ENCODE measurements around the gene HECTD2.

The HECTD2 gene

DNA sequence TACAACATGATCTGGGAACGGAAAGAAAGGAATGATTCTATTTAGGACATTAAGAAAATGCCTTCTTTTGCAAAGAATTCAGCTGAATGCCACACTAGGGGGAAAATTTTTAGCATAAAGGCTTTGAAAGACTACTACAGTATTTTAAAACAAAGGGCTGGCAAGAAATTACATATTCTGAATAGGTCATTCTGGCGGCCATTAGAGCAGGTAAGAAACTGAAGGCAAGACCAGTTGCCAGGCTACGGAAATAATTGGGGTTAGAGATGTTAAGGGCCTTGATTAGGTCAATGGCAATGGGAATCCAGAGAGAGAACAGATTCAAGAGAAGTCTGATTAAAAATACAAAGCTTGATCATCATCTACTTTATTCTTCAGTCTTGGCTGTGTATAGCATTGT, 3.8 kb upstream of the HECTD2 start:
- H3K27ac ChIP-seq (replicated peaks; ENCODE audit: low read length) = no peak overlapping the region
- no peak overlapping the region for H3K18ac ChIP-seq (ENCODE audit: low read length)
- no peak overlapping the region for H4K8ac ChIP-seq (ENCODE audit: low read depth, low read length)
- H2BK5ac ChIP-seq (ENCODE audit: low read length) = no peak overlapping the region
- no peak overlapping the region for H2BK12ac ChIP-seq (ENCODE audit: low read length)
- no peak overlapping the region for H3K4me3 ChIP-seq (ENCODE audit: low read length in 2 of 2)
- H3K9ac ChIP-seq (ENCODE audit: low read depth, low read length, poor library complexity) = no peak overlapping the region
- H3K79me1 ChIP-seq (ENCODE audit: low read depth, low read length) = peaks cover 3% of the 10 kb centered on the region
- H2AK5ac ChIP-seq (ENCODE audit: low read depth, low read length) = no peak overlapping the region
- peaks cover 6 to 13% of the 10 kb centered on the region in 2 donors for H3K4me1 ChIP-seq (ENCODE audit: control insufficient read depth in 2 of 2, insufficient read depth in 1 of 2, low read depth in 1 of 2, low read length in 2 of 2)
- H2AFZ ChIP-seq (ENCODE audit: low read length) = no peak overlapping the region
- no peak overlapping the region for H2BK15ac ChIP-seq (ENCODE audit: low read length)
- no peak overlapping the region for H3K4ac ChIP-seq (ENCODE audit: low read length)
- H3K14ac ChIP-seq (ENCODE audit: low read length) = no peak overlapping the region
- no peak overlapping the region for H3K4me2 ChIP-seq (ENCODE audit: insufficient read depth, low read length, poor library complexity, severe bottlenecking)
- no peaks in the 10 kb centered on the region for H3K27me3 ChIP-seq (ENCODE audit: control insufficient read depth in 3 of 3, insufficient read depth in 3 of 3, low read depth in 1 of 3, low read length in 3 of 3)
- no CpG with 5 or more reads among the region's 3 CpGs for WGBS, 2 donors (ENCODE audit: extremely low coverage in 2 of 2, insufficient read length in 2 of 2, insufficient replicate concordance in 1 of 2)
- no peak overlapping the region for H2BK120ac ChIP-seq (ENCODE audit: low read depth, low read length)
- H4K91ac ChIP-seq (ENCODE audit: low read depth, low read length, poor library complexity) = no peak overlapping the region
- no peaks in the 10 kb centered on the region for H3K36me3 ChIP-seq (replicated peaks in 1 of 2; ENCODE audit: control insufficient read depth in 2 of 2, insufficient read depth in 2 of 2, low read length in 2 of 2)
- H3K9me3 ChIP-seq (replicated peaks in 1 of 2; ENCODE audit: control insufficient read depth in 2 of 2, insufficient read depth in 1 of 2, low read depth in 1 of 2, low read length in 2 of 2) = no peaks in the 10 kb centered on the region
- DNase-seq (ENCODE audit: low spot score) = no peak
- no peak overlapping the region for H3K23ac ChIP-seq (ENCODE audit: low read depth, low read length, poor library complexity)

DNA sequence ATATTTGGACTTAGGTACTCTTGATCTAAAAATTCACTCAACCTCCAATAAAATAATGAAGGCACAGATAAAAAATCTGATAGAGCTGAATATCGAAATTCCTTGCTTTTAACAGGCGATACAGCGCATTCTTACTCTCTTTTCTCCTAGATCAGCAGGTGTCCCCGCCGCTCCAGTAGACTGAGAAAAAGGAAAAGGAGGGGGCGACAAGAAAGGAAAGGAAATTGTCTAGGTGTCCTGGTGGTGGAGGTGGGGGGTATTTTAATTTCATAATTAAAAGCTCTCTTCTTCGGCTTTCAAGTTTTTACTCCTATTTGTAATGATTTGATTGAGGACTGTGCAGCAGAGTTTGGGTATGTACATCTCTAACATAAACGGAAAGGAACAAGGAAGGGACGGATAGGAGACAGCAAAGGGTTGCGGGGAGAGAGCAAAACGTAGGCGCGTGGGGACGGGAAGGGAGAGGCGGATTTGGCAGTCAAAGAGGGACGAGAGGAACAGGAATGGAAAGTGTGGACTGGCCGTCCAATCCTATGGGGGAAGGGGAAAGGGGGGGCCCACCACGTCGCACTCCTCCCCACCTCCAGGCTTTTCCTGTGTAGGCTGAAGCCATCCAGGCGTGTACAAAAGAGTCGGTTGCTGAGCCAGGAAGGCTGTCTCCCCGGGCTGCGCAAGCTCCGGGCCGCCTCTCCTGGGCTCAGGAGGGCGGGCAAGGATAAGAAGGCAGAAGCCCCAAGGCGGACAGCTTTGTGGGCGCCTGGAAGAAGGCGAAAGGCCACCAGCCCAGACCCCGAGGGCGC, 875 bp upstream of the HECTD2 start:
- DNase-seq (ENCODE audit: low spot score) = peak; percentile 73
- Histone ChIP-seq H3K4me2 (ENCODE audit: insufficient read depth, low read length, poor library complexity, severe bottlenecking) (peak overlapping the region; percentile 75), H2AK5ac (ENCODE audit: low read depth, low read length) (peak overlapping the region; percentile 98), H4K91ac (ENCODE audit: low read depth, low read length, poor library complexity) (peak overlapping the region; percentile 93), H3K9ac (ENCODE audit: low read depth, low read length, poor library complexity) (peak overlapping the region; percentile 99), H2BK12ac (ENCODE audit: low read length) (peak overlapping the region; percentile 84), H3K4me1 (ENCODE audit: control insufficient read depth in 2 of 2, insufficient read depth in 1 of 2, low read depth in 1 of 2, low read length in 2 of 2) (peaks cover 9 to 30% of the 10 kb centered on the region in 2 donors), H3K36me3 (replicated peaks in 1 of 2; ENCODE audit: control insufficient read depth in 2 of 2, insufficient read depth in 2 of 2, low read length in 2 of 2) (no peaks in the 10 kb centered on the region), H2AFZ (ENCODE audit: low read length) (peak overlapping the region; percentile 94), H2BK120ac (ENCODE audit: low read depth, low read length) (peak overlapping the region; percentile 96), H3K14ac (ENCODE audit: low read length) (peak overlapping the region; percentile 99), H2BK15ac (ENCODE audit: low read length) (peak overlapping the region; percentile 88), H3K9me3 (replicated peaks in 1 of 2; ENCODE audit: control insufficient read depth in 2 of 2, insufficient read depth in 1 of 2, low read depth in 1 of 2, low read length in 2 of 2) (no peaks in the 10 kb centered on the region), H3K27me3 (ENCODE audit: control insufficient read depth in 3 of 3, insufficient read depth in 3 of 3, low read depth in 1 of 3, low read length in 3 of 3) (no peaks in the 10 kb centered on the region), H3K23ac (ENCODE audit: low read depth, low read length, poor library complexity) (peak overlapping the region; percentile 99), H3K4ac (ENCODE audit: low read length) (peak overlapping the region; percentile 98), H3K79me1 (ENCODE audit: low read depth, low read length) (peaks cover 3% of the 10 kb centered on the region), H3K27ac (replicated peaks; ENCODE audit: low read length) (peak overlapping the region; percentile 99), H3K4me3 (ENCODE audit: low read length in 2 of 2) (peak overlapping the region; percentile 97 to 99), H3K18ac (ENCODE audit: low read length) (peak overlapping the region; percentile 100), H4K8ac (ENCODE audit: low read depth, low read length) (peak overlapping the region; percentile 53), H2BK5ac (ENCODE audit: low read length) (peak overlapping the region; percentile 100)
- no CpG with 5 or more reads among the region's 31 CpGs for WGBS, 2 donors (ENCODE audit: extremely low coverage in 2 of 2, insufficient read length in 2 of 2, insufficient replicate concordance in 1 of 2)

DNA sequence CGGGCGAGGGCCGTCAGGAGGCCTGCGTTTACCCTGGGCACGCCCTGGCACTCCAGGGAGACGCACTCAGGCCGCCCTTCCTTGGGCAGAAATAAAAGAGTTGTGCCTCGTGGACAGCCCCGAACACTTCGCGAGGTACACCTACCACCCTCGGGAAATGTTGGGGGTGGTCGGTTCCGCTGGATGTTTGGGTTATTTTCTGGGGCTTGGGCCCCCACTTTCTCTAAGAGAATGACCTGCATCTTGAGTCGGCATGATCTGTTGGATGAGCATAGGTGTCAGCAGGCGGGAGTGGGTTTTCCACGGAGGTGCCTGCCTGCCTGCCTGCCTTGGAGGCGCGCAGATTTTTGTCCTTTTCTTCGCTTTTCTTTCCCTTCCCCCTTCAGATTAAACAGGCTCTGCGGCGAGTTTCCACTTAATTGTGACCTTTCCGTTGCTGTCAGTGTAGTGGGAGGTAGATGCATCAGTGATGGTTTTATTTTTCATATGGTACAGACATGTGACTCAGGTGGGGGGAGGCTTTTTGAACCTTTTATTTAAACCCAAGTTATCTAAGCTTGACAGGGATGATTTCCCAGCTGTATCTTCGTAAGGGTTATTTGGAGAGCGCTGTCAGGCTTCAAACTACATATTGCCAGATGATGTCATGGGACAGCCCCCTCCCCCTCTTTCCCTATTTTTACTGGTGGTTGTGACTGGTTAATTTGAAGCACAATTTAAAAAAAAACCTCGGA, 661 bp downstream of the HECTD2 start:
- peaks cover 3% of the 10 kb centered on the region for H3K79me1 ChIP-seq (ENCODE audit: low read depth, low read length)
- H3K9me3 ChIP-seq (replicated peaks in 1 of 2; ENCODE audit: control insufficient read depth in 2 of 2, insufficient read depth in 1 of 2, low read depth in 1 of 2, low read length in 2 of 2) = no peaks in the 10 kb centered on the region
- H3K4me3 ChIP-seq (ENCODE audit: low read length in 2 of 2) = peak overlapping the region; percentile 97 to 99
- H3K27ac ChIP-seq (replicated peaks; ENCODE audit: low read length) = peak overlapping the region; percentile 99
- no peak overlapping the region for H3K23ac ChIP-seq (ENCODE audit: low read depth, low read length, poor library complexity)
- H3K4me2 ChIP-seq (ENCODE audit: insufficient read depth, low read length, poor library complexity, severe bottlenecking) = peak overlapping the region; percentile 81
- H2BK12ac ChIP-seq (ENCODE audit: low read length) = no peak overlapping the region
- no CpG with 5 or more reads among the region's 26 CpGs for WGBS, 2 donors (ENCODE audit: extremely low coverage in 2 of 2, insufficient read length in 2 of 2, insufficient replicate concordance in 1 of 2)
- H3K14ac ChIP-seq (ENCODE audit: low read length) = no peak overlapping the region
- H2BK15ac ChIP-seq (ENCODE audit: low read length) = peak overlapping the region; percentile 19
- peak overlapping the region; percentile 75 for H2BK120ac ChIP-seq (ENCODE audit: low read depth, low read length)
- H4K91ac ChIP-seq (ENCODE audit: low read depth, low read length, poor library complexity) = no peak overlapping the region
- no peak overlapping the region for H4K8ac ChIP-seq (ENCODE audit: low read depth, low read length)
- no peaks in the 10 kb centered on the region for H3K27me3 ChIP-seq (ENCODE audit: control insufficient read depth in 3 of 3, insufficient read depth in 3 of 3, low read depth in 1 of 3, low read length in 3 of 3)
- H3K9ac ChIP-seq (ENCODE audit: low read depth, low read length, poor library complexity) = peak overlapping the region; percentile 96
- peak overlapping the region; percentile 94 for H2AFZ ChIP-seq (ENCODE audit: low read length)
- peak overlapping the region; percentile 79 for H2AK5ac ChIP-seq (ENCODE audit: low read depth, low read length)
- no peak overlapping the region for H3K4ac ChIP-seq (ENCODE audit: low read length)
- no peak for DNase-seq (ENCODE audit: low spot score)
- peak overlapping the region; percentile 100 for H2BK5ac ChIP-seq (ENCODE audit: low read length)
- H3K4me1 ChIP-seq (ENCODE audit: control insufficient read depth in 2 of 2, insufficient read depth in 1 of 2, low read depth in 1 of 2, low read length in 2 of 2) = peaks cover 11 to 33% of the 10 kb centered on the region in 2 donors
- H3K18ac ChIP-seq (ENCODE audit: low read length) = peak overlapping the region; percentile 96
- H3K36me3 ChIP-seq (replicated peaks in 1 of 2; ENCODE audit: control insufficient read depth in 2 of 2, insufficient read depth in 2 of 2, low read length in 2 of 2) = no peaks in the 10 kb centered on the region

DNA sequence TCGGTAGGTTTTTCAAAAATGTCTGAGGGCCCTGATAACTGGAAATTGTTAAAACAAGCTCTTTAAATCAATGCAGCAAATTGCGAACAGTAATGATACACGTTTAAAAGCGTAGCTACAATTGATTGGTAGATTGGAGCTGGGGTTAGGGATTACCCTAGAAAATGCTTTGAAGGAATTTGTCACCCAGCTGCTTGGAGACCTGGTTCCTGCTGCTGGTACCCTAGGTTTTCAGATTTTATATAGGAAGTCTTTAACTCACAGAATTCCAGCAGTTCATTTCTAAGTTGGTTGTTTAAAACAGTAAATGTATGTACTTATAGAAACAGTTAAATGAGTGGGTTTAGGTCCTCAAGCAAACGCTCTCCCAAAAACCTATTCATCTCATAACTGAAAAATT, 1.5 kb downstream of the HECTD2 start:
- Histone ChIP-seq H3K4me2 (ENCODE audit: insufficient read depth, low read length, poor library complexity, severe bottlenecking) (peak overlapping the region; percentile 37), H3K4me1 (ENCODE audit: control insufficient read depth in 2 of 2, insufficient read depth in 1 of 2, low read depth in 1 of 2, low read length in 2 of 2) (peaks cover 11 to 33% of the 10 kb centered on the region in 2 donors)
- WGBS, 2 donors (ENCODE audit: extremely low coverage in 2 of 2, insufficient read length in 2 of 2, insufficient replicate concordance in 1 of 2) = no CpG with 5 or more reads among the region's 5 CpGs

More for the DNA sequence above, 1.5 kb downstream of the HECTD2 start:
- no peaks in the 10 kb centered on the region for H3K36me3 ChIP-seq (replicated peaks in 1 of 2; ENCODE audit: control insufficient read depth in 2 of 2, insufficient read depth in 2 of 2, low read length in 2 of 2)
- no peak for DNase-seq (ENCODE audit: low spot score)
- no peak overlapping the region for H3K9ac ChIP-seq (ENCODE audit: low read depth, low read length, poor library complexity)
- H3K4ac ChIP-seq (ENCODE audit: low read length) = no peak overlapping the region
- no peak overlapping the region for H2BK120ac ChIP-seq (ENCODE audit: low read depth, low read length)
- H2BK5ac ChIP-seq (ENCODE audit: low read length) = no peak overlapping the region
- H2BK15ac ChIP-seq (ENCODE audit: low read length) = no peak overlapping the region
- no peaks in the 10 kb centered on the region for H3K9me3 ChIP-seq (replicated peaks in 1 of 2; ENCODE audit: control insufficient read depth in 2 of 2, insufficient read depth in 1 of 2, low read depth in 1 of 2, low read length in 2 of 2)
- no peak overlapping the region for H2AK5ac ChIP-seq (ENCODE audit: low read depth, low read length)
- no peak overlapping the region for H2BK12ac ChIP-seq (ENCODE audit: low read length)
- H3K4me3 ChIP-seq (ENCODE audit: low read length in 2 of 2) = peak overlapping the region in 1 of 2 donors; percentile 97
- H4K8ac ChIP-seq (ENCODE audit: low read depth, low read length) = no peak overlapping the region
- H3K27ac ChIP-seq (replicated peaks; ENCODE audit: low read length) = no peak overlapping the region
- H2AFZ ChIP-seq (ENCODE audit: low read length) = no peak overlapping the region
- no peak overlapping the region for H3K23ac ChIP-seq (ENCODE audit: low read depth, low read length, poor library complexity)
- H3K79me1 ChIP-seq (ENCODE audit: low read depth, low read length) = peaks cover 3% of the 10 kb centered on the region
- no peak overlapping the region for H3K18ac ChIP-seq (ENCODE audit: low read length)
- H3K27me3 ChIP-seq (ENCODE audit: control insufficient read depth in 3 of 3, insufficient read depth in 3 of 3, low read depth in 1 of 3, low read length in 3 of 3) = no peaks in the 10 kb centered on the region
- H3K14ac ChIP-seq (ENCODE audit: low read length) = no peak overlapping the region
- H4K91ac ChIP-seq (ENCODE audit: low read depth, low read length, poor library complexity) = no peak overlapping the region
